ENCODE data around the gene F2.
A peak's percentile ranks its signal among the peaks of the same experiment; 100 is the strongest.

The F2 gene

DNA sequence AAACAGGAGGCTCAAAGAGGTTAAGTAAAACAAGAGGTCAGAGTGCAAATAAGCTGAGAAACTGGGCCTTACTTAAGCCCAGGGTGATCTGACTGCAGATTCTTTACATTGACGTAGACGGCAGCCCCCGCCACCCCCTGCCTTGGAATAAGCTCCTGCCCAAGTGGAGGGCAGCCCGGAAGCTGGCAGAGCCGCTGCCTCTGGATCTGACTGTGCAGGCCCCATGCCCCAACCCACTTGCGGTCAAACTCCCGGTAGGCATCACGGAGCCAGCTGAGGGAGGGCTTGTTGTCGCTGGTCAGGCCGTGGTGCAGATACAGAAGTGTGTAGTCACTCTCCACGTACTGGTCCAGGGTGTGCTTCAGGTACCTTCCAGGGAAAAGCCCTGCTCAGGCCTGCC is 37.2 kb upstream of the F2 start:
- Histone ChIP-seq H4K8ac (ENCODE audit: low read depth, low read length) (no peak overlapping the region), H3K23ac (ENCODE audit: low read depth, low read length, poor library complexity) (no peak overlapping the region), H2BK12ac (ENCODE audit: low read length) (no peak overlapping the region), H3K4me2 (ENCODE audit: insufficient read depth, low read length, poor library complexity, severe bottlenecking) (no peak overlapping the region), H3K14ac (ENCODE audit: low read length) (no peak overlapping the region), H3K4ac (ENCODE audit: low read length) (no peak overlapping the region), H3K9me3 (replicated peaks in 1 of 2; ENCODE audit: control insufficient read depth in 2 of 2, insufficient read depth in 1 of 2, low read depth in 1 of 2, low read length in 2 of 2) (no peaks in the 10 kb centered on the region), H3K9ac (ENCODE audit: low read depth, low read length, poor library complexity) (peak overlapping the region; percentile 30), H2BK15ac (ENCODE audit: low read length) (no peak overlapping the region), H2BK120ac (ENCODE audit: low read depth, low read length) (no peak overlapping the region), H3K36me3 (replicated peaks in 1 of 2; ENCODE audit: control insufficient read depth in 2 of 2, insufficient read depth in 2 of 2, low read length in 2 of 2) (peaks cover 23 to 54% of the 10 kb centered on the region in 2 donors), H4K91ac (ENCODE audit: low read depth, low read length, poor library complexity) (no peak overlapping the region), H3K27me3 (ENCODE audit: control insufficient read depth in 3 of 3, insufficient read depth in 3 of 3, low read depth in 1 of 3, low read length in 3 of 3) (no peaks in the 10 kb centered on the region), H2AK5ac (ENCODE audit: low read depth, low read length) (no peak overlapping the region), H3K79me1 (ENCODE audit: low read depth, low read length) (peaks cover 3% of the 10 kb centered on the region), H3K4me3 (ENCODE audit: low read length in 2 of 2) (no peak overlapping the region), H2BK5ac (ENCODE audit: low read length) (no peak overlapping the region), H3K27ac (replicated peaks; ENCODE audit: low read length) (no peak overlapping the region), H2AFZ (ENCODE audit: low read length) (no peak overlapping the region), H3K4me1 (ENCODE audit: control insufficient read depth in 2 of 2, insufficient read depth in 1 of 2, low read depth in 1 of 2, low read length in 2 of 2) (no peaks in the 10 kb centered on the region), H3K18ac (ENCODE audit: low read length) (no peak overlapping the region)
- WGBS, 2 donors (ENCODE audit: extremely low coverage in 2 of 2, insufficient read length in 2 of 2, insufficient replicate concordance in 1 of 2) = no CpG with 5 or more reads among the region's 11 CpGs
- DNase-seq (ENCODE audit: low spot score) = no peak

DNA sequence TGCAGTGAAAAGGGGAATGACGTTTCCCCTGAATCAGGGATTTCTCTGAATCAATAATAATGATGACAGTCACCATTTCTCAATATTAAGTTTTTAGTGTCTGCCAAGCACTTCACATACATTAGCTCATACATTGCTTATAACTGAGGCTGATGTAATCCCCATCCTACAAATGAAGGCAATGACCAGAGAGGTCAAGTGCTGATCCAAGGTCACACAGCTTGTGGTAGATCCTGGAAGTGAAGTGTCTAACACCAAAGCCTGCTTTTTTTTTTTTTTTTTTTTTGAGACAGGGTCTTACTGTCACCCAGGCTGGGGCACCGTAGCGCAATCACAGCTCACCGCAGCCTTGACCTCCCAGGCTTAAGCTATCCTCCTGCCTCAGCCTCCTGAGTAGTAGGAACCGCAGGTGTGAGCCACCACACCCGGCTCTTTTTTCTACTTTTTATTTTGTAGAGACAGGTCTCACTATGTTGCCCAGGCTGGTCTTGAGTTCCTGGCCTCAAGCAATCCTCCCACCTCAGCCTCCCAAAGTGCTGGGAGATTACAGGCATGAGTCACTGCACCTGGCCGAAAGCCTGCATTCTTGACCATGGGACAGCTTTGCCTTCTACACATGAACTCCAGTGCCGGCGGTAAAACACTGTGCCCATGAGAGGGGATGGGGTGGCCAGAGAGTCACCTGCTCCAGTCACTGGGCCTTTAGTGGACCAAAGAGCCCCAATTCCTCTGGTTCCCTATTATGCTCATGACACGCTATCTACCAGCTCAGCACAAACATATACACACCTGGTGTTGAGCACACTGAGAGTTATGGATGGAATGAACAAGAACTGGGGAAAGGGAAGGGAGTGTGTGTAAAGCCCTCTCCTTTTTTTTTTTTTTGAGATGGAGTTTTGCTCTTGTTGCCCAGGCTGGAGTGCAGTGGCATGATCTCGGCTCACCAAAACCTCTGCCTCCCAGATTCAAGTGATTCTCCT is 36.0 kb upstream of the F2 start:
- no peak overlapping the region for H3K27ac ChIP-seq (replicated peaks; ENCODE audit: low read length)
- no peak overlapping the region for H4K8ac ChIP-seq (ENCODE audit: low read depth, low read length)
- no peak for DNase-seq (ENCODE audit: low spot score)
- H3K23ac ChIP-seq (ENCODE audit: low read depth, low read length, poor library complexity) = no peak overlapping the region
- no peak overlapping the region for H3K14ac ChIP-seq (ENCODE audit: low read length)
- no peak overlapping the region for H3K4me2 ChIP-seq (ENCODE audit: insufficient read depth, low read length, poor library complexity, severe bottlenecking)
- no peak overlapping the region for H2BK12ac ChIP-seq (ENCODE audit: low read length)
- no CpG with 5 or more reads among the region's 11 CpGs for WGBS, 2 donors (ENCODE audit: extremely low coverage in 2 of 2, insufficient read length in 2 of 2, insufficient replicate concordance in 1 of 2)
- H4K91ac ChIP-seq (ENCODE audit: low read depth, low read length, poor library complexity) = no peak overlapping the region
- peaks cover 21 to 63% of the 10 kb centered on the region in 2 donors for H3K36me3 ChIP-seq (replicated peaks in 1 of 2; ENCODE audit: control insufficient read depth in 2 of 2, insufficient read depth in 2 of 2, low read length in 2 of 2)
- H3K4me1 ChIP-seq (ENCODE audit: control insufficient read depth in 2 of 2, insufficient read depth in 1 of 2, low read depth in 1 of 2, low read length in 2 of 2) = no peaks in the 10 kb centered on the region
- H3K4me3 ChIP-seq (ENCODE audit: low read length in 2 of 2) = no peak overlapping the region
- no peak overlapping the region for H2AK5ac ChIP-seq (ENCODE audit: low read depth, low read length)
- peaks cover 2% of the 10 kb centered on the region for H3K79me1 ChIP-seq (ENCODE audit: low read depth, low read length)
- H3K18ac ChIP-seq (ENCODE audit: low read length) = no peak overlapping the region
- H2AFZ ChIP-seq (ENCODE audit: low read length) = no peak overlapping the region
- H2BK5ac ChIP-seq (ENCODE audit: low read length) = no peak overlapping the region
- no peaks in the 10 kb centered on the region for H3K27me3 ChIP-seq (ENCODE audit: control insufficient read depth in 3 of 3, insufficient read depth in 3 of 3, low read depth in 1 of 3, low read length in 3 of 3)
- no peak overlapping the region for H3K4ac ChIP-seq (ENCODE audit: low read length)
- H3K9ac ChIP-seq (ENCODE audit: low read depth, low read length, poor library complexity) = no peak overlapping the region
- no peak overlapping the region for H2BK15ac ChIP-seq (ENCODE audit: low read length)
- H3K9me3 ChIP-seq (replicated peaks in 1 of 2; ENCODE audit: control insufficient read depth in 2 of 2, insufficient read depth in 1 of 2, low read depth in 1 of 2, low read length in 2 of 2) = no peaks in the 10 kb centered on the region
- no peak overlapping the region for H2BK120ac ChIP-seq (ENCODE audit: low read depth, low read length)

DNA sequence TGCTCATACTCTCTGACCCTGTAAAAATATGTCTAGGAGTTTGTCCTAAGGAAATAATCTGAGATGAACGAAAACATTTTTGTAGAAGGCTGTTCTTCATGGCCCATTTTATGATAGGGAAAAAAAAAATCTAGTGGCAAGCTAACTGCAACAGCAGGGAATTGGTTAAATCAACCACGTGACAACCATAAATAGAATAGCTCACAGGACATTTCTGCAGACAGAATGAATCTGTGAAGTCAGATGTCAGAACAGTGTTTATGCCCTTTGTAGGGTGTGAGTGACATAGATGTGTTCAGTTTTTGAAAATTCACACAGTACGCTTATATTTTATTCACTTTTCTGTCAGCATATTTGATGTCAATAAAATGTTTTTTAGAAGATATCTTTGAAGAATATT is 34.6 kb upstream of the F2 start:
- H3K4me1 ChIP-seq (ENCODE audit: control insufficient read depth in 2 of 2, insufficient read depth in 1 of 2, low read depth in 1 of 2, low read length in 2 of 2) = no peaks in the 10 kb centered on the region
- H3K23ac ChIP-seq (ENCODE audit: low read depth, low read length, poor library complexity) = no peak overlapping the region
- no peak for DNase-seq (ENCODE audit: low spot score)
- H3K36me3 ChIP-seq (replicated peaks in 1 of 2; ENCODE audit: control insufficient read depth in 2 of 2, insufficient read depth in 2 of 2, low read length in 2 of 2) = peaks cover 12 to 55% of the 10 kb centered on the region in 2 donors
- H2AK5ac ChIP-seq (ENCODE audit: low read depth, low read length) = no peak overlapping the region
- H3K9ac ChIP-seq (ENCODE audit: low read depth, low read length, poor library complexity) = no peak overlapping the region
- no peak overlapping the region for H3K4me2 ChIP-seq (ENCODE audit: insufficient read depth, low read length, poor library complexity, severe bottlenecking)
- no peaks in the 10 kb centered on the region for H3K27me3 ChIP-seq (ENCODE audit: control insufficient read depth in 3 of 3, insufficient read depth in 3 of 3, low read depth in 1 of 3, low read length in 3 of 3)
- no peak overlapping the region for H2BK5ac ChIP-seq (ENCODE audit: low read length)
- H3K4ac ChIP-seq (ENCODE audit: low read length) = no peak overlapping the region
- H3K79me1 ChIP-seq (ENCODE audit: low read depth, low read length) = no peaks in the 10 kb centered on the region
- H3K4me3 ChIP-seq (ENCODE audit: low read length in 2 of 2) = no peak overlapping the region
- no peak overlapping the region for H3K18ac ChIP-seq (ENCODE audit: low read length)
- no peak overlapping the region for H2BK12ac ChIP-seq (ENCODE audit: low read length)
- WGBS, 2 donors (ENCODE audit: extremely low coverage in 2 of 2, insufficient read length in 2 of 2, insufficient replicate concordance in 1 of 2) = no CpG with 5 or more reads among the region's 3 CpGs
- H2AFZ ChIP-seq (ENCODE audit: low read length) = no peak overlapping the region
- H4K91ac ChIP-seq (ENCODE audit: low read depth, low read length, poor library complexity) = no peak overlapping the region
- no peaks in the 10 kb centered on the region for H3K9me3 ChIP-seq (replicated peaks in 1 of 2; ENCODE audit: control insufficient read depth in 2 of 2, insufficient read depth in 1 of 2, low read depth in 1 of 2, low read length in 2 of 2)
- no peak overlapping the region for H2BK120ac ChIP-seq (ENCODE audit: low read depth, low read length)
- no peak overlapping the region for H3K14ac ChIP-seq (ENCODE audit: low read length)
- H4K8ac ChIP-seq (ENCODE audit: low read depth, low read length) = no peak overlapping the region
- no peak overlapping the region for H2BK15ac ChIP-seq (ENCODE audit: low read length)
- H3K27ac ChIP-seq (replicated peaks; ENCODE audit: low read length) = no peak overlapping the region

DNA sequence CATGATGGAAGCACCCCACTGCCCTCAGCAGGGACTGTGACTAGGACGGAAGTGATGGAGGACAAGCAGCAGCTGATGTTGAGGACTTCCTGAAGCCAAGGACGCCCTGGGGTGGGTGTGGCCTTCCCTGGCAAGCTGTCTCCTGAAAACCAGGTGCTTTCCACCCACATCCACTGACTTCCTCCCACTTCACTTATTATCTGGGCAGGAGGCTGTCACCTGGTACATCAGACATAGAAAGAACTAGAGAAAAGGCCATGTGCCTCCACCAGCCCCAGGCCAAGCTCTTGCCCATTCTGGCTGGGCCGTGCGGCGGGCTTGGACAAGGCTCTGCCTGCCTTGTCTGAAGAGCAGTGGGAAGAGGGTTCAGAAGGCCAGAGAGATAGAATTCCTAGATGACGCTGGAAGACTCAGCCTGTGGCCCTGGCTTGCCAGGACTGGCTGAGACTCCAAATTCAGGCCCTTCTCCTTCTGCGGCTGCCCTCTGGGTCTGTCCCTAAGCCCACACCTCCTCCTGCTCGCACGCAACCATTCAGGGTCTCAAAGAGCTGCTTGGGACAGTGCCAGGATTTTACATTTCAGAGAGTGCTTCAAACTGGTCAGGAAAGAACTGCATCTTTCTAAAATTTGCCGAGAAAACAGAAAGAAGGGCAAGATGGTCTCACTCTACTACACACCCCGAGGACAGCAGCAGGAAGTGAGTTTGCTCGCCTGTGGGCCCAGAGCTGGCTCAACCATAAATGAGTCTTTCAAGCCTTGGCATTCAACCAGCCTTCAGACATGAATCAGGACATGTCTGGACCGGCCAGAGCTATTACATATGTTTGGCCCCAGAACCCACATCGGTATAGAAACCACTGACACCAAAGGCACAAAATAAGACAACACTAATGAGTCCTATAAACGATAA is 31.9 kb upstream of the F2 start:
- no peak overlapping the region for H3K14ac ChIP-seq (ENCODE audit: low read length)
- H3K79me1 ChIP-seq (ENCODE audit: low read depth, low read length) = no peaks in the 10 kb centered on the region
- no peak overlapping the region for H2AFZ ChIP-seq (ENCODE audit: low read length)
- H3K4ac ChIP-seq (ENCODE audit: low read length) = no peak overlapping the region
- no peaks in the 10 kb centered on the region for H3K27me3 ChIP-seq (ENCODE audit: control insufficient read depth in 3 of 3, insufficient read depth in 3 of 3, low read depth in 1 of 3, low read length in 3 of 3)
- no peak for DNase-seq (ENCODE audit: low spot score)
- H3K9ac ChIP-seq (ENCODE audit: low read depth, low read length, poor library complexity) = no peak overlapping the region
- peaks cover 0 to 40% of the 10 kb centered on the region in 2 donors for H3K36me3 ChIP-seq (replicated peaks in 1 of 2; ENCODE audit: control insufficient read depth in 2 of 2, insufficient read depth in 2 of 2, low read length in 2 of 2)
- H2BK15ac ChIP-seq (ENCODE audit: low read length) = no peak overlapping the region
- no peak overlapping the region for H2BK12ac ChIP-seq (ENCODE audit: low read length)
- no peak overlapping the region for H2AK5ac ChIP-seq (ENCODE audit: low read depth, low read length)
- WGBS, 2 donors (ENCODE audit: extremely low coverage in 2 of 2, insufficient read length in 2 of 2, insufficient replicate concordance in 1 of 2) = no CpG with 5 or more reads among the region's 15 CpGs
- H3K18ac ChIP-seq (ENCODE audit: low read length) = no peak overlapping the region
- H2BK5ac ChIP-seq (ENCODE audit: low read length) = no peak overlapping the region
- peak overlapping the region in 1 of 2 donors; percentile 44 for H3K4me3 ChIP-seq (ENCODE audit: low read length in 2 of 2)
- no peak overlapping the region for H4K8ac ChIP-seq (ENCODE audit: low read depth, low read length)
- no peak overlapping the region for H2BK120ac ChIP-seq (ENCODE audit: low read depth, low read length)
- no peak overlapping the region for H3K27ac ChIP-seq (replicated peaks; ENCODE audit: low read length)
- H3K23ac ChIP-seq (ENCODE audit: low read depth, low read length, poor library complexity) = no peak overlapping the region
- H3K9me3 ChIP-seq (replicated peaks in 1 of 2; ENCODE audit: control insufficient read depth in 2 of 2, insufficient read depth in 1 of 2, low read depth in 1 of 2, low read length in 2 of 2) = no peaks in the 10 kb centered on the region
- H3K4me1 ChIP-seq (ENCODE audit: control insufficient read depth in 2 of 2, insufficient read depth in 1 of 2, low read depth in 1 of 2, low read length in 2 of 2) = no peaks in the 10 kb centered on the region
- H3K4me2 ChIP-seq (ENCODE audit: insufficient read depth, low read length, poor library complexity, severe bottlenecking) = no peak overlapping the region
- H4K91ac ChIP-seq (ENCODE audit: low read depth, low read length, poor library complexity) = no peak overlapping the region

Measured in neuronal stem cell (in vitro differentiated cells).